SK-N-SH treated with all-trans-retinoic acid at 6 μM for 48 hours (cell line): ENCODE measurements around the gene FANCI.

Experiments
- ARNTL ChIP-seq: fragments of 450-650 bp; formaldehyde crosslinking; IDR thresholded peaks from 2 replicates; pipeline ENCODE4 v1.5.0; 2020; ENCODE audit warnings: low read depth, mild to moderate bottlenecking, moderate library complexity, borderline replicate concordance
- BACH2 ChIP-seq: fragments of 250-450 bp; sonication (Bioruptor Pico); IDR thresholded peaks from 2 replicates; pipeline ENCODE4 v1.9.0; 2021; ENCODE audit warnings: mild to moderate bottlenecking, borderline replicate concordance
- CSDC2 ChIP-seq: fragments of 250-450 bp; sonication (Bioruptor Pico); IDR thresholded peaks from 2 replicates; pipeline ENCODE4 v1.5.0; 2020; ENCODE audit warnings: mild to moderate bottlenecking, moderate library complexity
- ESRRG ChIP-seq: fragments of 250-450 bp; sonication (Bioruptor Pico); IDR thresholded peaks from 2 replicates; pipeline ENCODE4 v1.6.1; 2021; ENCODE audit warnings: mild to moderate bottlenecking
- ISL1 ChIP-seq: fragments of 250-450 bp; sonication (Bioruptor Pico); IDR thresholded peaks from 2 replicates; pipeline ENCODE4 v2.1.2; 2022; ENCODE audit warnings: mild to moderate bottlenecking, moderate library complexity
- PPARA ChIP-seq: fragments of 250-450 bp; sonication (Bioruptor Pico); IDR thresholded peaks from 2 replicates; pipeline ENCODE4 v1.5.0; 2020; ENCODE audit warnings: mild to moderate bottlenecking, borderline replicate concordance
- SNAI2 ChIP-seq: fragments of 250-450 bp; sonication (Bioruptor Pico); IDR thresholded peaks from 2 replicates; pipeline ENCODE4 v1.5.0; 2020; ENCODE audit warnings: mild to moderate bottlenecking, moderate library complexity
- ZFP3 ChIP-seq: fragments of 250-450 bp; sonication (Bioruptor Pico); IDR thresholded peaks from 2 replicates; pipeline ENCODE4 v1.5.0; 2020; ENCODE audit warnings: mild to moderate bottlenecking, moderate library complexity
- ZNF8 ChIP-seq: fragments of 450-650 bp; formaldehyde crosslinking; IDR thresholded peaks from 2 replicates; pipeline ENCODE4 v1.5.0; 2020; ENCODE audit warnings: mild to moderate bottlenecking, moderate library complexity
- TF ChIP-seq, protein P1 (sequence below): fragments of 250-450 bp; sonication (Bioruptor Pico); IDR thresholded peaks from 2 replicates; pipeline ENCODE4 v1.5.1; 2020; ENCODE audit warnings: low read depth, mild to moderate bottlenecking, moderate library complexity
- TF ChIP-seq, protein P2 (sequence below): fragments of 250-450 bp; sonication (Bioruptor Pico); IDR thresholded peaks from 2 replicates; pipeline ENCODE4 v1.5.1; 2021; ENCODE audit warnings: mild to moderate bottlenecking, moderate library complexity
- TF ChIP-seq, protein P3 (sequence below): fragments of 250-450 bp; sonication (Bioruptor Pico); IDR thresholded peaks from 2 replicates; pipeline ENCODE4 v1.8.0; 2020; ENCODE audit warnings: mild to moderate bottlenecking, moderate library complexity, borderline replicate concordance

DNA sequence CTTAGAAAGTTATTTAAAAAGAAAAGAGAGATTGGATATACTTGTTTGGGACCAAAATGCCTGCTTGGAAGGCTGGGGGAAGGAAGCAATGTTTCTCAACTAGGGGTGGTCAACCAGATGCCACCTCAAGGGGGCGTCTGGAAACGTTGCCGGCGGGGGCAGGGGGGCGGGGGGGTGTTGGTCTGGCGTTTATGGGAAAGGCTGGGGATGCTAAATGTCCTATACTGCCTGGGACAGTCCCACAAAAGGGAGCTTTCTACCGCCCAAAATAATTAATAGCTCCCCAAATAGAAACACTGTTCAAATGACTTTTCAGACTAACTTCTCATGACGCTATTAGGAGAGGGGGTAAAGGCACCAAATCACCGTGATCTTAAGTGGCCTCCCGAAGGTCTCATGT lies 88.7 kb downstream of the FANCI start:
- TF ChIP-seq ZNF8 (CRISPR knock-in tag), result no peak
- TF ChIP-seq, protein P1, sequence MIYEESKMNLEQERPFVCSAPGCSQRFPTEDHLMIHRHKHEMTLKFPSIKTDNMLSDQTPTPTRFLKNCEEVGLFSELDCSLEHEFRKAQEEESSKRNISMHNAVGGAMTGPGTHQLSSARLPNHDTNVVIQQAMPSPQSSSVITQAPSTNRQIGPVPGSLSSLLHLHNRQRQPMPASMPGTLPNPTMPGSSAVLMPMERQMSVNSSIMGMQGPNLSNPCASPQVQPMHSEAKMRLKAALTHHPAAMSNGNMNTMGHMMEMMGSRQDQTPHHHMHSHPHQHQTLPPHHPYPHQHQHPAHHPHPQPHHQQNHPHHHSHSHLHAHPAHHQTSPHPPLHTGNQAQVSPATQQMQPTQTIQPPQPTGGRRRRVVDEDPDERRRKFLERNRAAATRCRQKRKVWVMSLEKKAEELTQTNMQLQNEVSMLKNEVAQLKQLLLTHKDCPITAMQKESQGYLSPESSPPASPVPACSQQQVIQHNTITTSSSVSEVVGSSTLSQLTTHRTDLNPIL (CRISPR knock-in tag), result no peak
- no peak for TF ChIP-seq BACH2
- TF ChIP-seq ISL1 (CRISPR knock-in tag), result no peak
- TF ChIP-seq, protein P2, sequence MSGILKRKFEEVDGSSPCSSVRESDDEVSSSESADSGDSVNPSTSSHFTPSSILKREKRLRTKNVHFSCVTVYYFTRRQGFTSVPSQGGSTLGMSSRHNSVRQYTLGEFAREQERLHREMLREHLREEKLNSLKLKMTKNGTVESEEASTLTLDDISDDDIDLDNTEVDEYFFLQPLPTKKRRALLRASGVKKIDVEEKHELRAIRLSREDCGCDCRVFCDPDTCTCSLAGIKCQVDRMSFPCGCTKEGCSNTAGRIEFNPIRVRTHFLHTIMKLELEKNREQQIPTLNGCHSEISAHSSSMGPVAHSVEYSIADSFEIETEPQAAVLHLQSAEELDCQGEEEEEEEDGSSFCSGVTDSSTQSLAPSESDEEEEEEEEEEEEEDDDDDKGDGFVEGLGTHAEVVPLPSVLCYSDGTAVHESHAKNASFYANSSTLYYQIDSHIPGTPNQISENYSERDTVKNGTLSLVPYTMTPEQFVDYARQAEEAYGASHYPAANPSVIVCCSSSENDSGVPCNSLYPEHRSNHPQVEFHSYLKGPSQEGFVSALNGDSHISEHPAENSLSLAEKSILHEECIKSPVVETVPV (CRISPR knock-in tag), result no peak
- TF ChIP-seq PPARA, result no peak
- TF ChIP-seq ESRRG (CRISPR knock-in tag), result no peak
- TF ChIP-seq, protein P3, sequence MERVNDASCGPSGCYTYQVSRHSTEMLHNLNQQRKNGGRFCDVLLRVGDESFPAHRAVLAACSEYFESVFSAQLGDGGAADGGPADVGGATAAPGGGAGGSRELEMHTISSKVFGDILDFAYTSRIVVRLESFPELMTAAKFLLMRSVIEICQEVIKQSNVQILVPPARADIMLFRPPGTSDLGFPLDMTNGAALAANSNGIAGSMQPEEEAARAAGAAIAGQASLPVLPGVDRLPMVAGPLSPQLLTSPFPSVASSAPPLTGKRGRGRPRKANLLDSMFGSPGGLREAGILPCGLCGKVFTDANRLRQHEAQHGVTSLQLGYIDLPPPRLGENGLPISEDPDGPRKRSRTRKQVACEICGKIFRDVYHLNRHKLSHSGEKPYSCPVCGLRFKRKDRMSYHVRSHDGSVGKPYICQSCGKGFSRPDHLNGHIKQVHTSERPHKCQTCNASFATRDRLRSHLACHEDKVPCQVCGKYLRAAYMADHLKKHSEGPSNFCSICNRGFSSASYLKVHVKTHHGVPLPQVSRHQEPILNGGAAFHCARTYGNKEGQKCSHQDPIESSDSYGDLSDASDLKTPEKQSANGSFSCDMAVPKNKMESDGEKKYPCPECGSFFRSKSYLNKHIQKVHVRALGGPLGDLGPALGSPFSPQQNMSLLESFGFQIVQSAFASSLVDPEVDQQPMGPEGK, result no peak
- TF ChIP-seq ZFP3 (CRISPR knock-in tag), result no peak
- no peak for TF ChIP-seq SNAI2 (CRISPR knock-in tag)
- TF ChIP-seq ARNTL, result no peak
- TF ChIP-seq CSDC2 (CRISPR knock-in tag), result no peak
